GM21825 (cell line): ENCODE data around the gene SNAP91.
"Not testable (repeated sequence)": the region's sequence is repeated elsewhere in the genome, so short reads cannot be mapped to it uniquely, and the experiment has no call there.

Experiments
- ATAC-seq: cut with Tn5 transposase; IDR thresholded peaks from one replicate; pipeline ENCODE4 v1.9.1; 2021; ENCODE audit warnings: mild to moderate bottlenecking, moderate library complexity; ENCODE audit not compliant: unreplicated experiment

Gene SNAP91

DNA sequence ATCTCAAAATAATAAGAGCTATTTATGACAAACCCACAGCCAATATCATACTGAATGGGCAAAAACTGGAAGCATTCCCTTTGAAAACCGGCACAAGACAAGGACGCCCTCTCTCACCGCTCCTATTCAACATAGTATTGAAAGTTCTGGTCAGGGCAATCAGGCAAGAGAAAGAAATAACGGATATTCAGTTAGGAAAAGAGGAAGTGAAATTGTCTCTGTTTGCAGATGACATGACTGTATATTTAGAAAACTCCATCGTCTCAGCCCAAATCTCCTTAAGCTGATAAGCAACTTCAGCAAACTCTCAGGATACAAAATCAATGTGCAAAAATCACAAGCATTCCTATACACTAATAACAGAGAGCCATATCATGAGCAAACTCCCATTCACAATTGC is 158.4 kb downstream of the SNAP91 start:
- not testable (repeated sequence) for ATAC-seq

GRCh38 chr6:83546636-83547035 is 162.3 kb downstream of the SNAP91 start:
- ATAC-seq = no peak

DNA sequence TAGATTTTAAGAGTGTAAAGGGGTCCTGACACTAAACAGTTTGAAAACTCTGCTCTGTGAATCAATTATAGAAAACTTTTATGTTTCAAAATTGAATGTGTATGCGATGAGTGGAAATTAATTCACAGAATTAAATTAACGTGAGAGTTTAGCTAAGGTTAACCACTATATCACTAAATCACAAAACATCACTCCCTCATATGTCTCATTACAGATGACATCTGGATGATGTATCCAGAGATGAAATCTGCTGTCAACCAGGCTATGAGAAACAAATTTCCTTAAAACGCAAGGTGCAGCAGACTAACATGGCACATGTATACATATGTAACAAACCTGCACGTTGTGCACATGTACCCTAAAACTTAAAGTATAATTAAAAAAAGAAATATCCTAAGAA is 169.2 kb downstream of the SNAP91 start:
- ATAC-seq = no peak

DNA sequence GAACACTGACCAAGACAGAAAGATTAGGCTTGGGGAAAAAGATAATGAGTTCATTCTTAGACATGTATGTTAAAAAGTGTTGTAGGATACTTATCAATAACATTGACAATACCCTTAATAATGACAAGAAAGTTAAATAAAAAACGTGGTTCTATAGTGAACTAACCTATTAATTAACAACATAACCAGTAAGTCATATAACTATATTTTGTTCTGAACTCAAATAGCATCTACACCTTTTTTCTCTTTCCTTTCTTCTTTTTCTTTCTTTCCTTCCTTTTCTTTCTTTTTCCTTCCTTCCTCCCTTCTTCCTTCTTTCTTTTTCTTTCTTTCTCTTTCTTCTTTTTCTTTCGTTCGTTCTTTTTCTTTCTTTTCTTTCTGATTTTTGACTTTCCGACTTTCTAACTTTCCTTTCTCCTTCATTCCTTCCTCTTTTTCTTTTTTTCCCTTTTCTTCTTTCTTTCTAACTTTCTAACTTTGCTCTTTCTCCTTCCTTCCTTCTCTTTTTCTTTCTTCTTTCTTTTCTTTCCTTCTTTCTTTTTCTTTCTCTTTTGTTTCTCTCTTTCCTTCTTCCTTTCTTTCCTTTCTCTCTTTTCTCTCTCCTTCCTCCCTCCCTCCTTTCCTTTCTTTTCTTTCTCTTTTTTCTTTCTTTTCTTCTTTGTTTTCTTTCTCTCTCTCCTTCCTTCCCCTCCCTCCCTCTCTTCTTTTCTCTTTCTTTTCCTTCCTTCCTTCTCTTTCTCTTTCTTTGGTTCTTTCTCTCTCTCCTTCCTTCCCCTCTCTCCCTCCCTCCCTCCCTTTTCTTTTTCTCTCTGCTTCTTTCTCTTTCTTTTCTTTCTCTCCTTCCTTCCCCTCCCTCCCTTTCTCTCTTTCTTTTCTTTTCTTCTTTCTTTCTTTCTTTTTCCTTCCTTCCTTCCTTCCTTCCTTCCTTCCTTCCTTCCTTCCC is 172.0 kb downstream of the SNAP91 start:
- ATAC-seq = no peak

DNA sequence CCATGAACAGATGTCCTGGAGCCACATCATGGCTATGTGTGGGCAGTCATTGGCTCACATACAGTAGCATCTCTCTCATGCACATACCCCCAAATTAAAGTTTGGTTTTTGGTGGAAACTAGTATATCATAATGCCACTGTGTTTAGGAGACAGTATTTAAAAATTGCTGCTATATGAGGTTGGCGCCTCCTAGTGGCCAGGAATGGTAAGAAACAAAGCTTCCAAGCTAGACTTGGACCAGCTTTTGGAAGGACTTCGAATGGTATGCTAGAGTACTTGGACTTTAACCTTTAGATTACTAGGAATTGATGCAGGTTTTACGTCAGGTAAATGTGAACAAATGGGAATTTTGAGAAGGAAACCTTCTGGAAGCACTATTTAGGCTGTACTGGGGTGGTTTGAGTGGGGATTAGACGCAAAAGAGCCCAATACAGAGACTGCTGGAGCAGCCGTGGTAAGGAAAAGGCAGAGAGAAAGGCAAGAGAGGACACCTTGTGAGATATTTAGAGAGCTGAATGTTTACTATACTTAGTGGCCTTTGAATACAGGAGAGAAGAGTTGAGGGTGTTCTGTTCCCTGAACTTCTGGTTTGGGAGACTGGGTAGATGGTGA is 172.8 kb downstream of the SNAP91 start:
- ATAC-seq = no peak

DNA sequence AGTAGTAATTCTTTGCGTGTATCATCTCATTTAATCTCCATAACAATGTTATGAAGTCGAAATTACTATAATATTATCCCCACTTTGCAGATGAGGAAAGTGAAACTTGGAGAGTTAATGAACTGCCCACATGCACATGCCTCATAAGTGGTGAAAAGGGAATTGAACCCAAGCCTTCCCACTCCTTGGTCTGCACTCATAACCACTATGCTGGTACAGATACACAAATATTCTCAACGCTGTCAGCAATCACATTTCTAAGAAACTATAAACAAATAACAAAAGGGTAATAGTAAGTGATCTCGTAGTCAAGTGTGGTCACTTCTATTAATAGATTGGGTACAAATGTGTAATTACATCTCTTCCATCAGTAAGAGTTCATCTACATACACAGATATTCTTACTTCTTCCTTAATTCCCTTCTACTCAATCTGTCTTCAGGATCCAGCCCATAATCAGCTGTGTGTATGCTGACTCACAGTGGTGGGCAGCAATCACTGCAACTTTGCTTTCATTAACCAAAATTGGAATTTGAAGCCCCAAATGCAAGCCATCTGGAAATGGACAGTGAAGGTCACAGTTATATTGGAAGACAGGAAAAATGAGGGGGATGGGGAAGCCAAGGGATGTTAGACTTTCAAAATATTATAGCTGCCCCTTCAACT is 190.0 kb downstream of the SNAP91 start:
- ATAC-seq = no peak

- ATAC-seq = no peak
Measured at GRCh38 chr6:83517500-83517899, 191.4 kb downstream of the SNAP91 start.

GRCh38 chr6:83514866-83515466 is 193.9 kb downstream of the SNAP91 start:
- ATAC-seq = no peak

DNA sequence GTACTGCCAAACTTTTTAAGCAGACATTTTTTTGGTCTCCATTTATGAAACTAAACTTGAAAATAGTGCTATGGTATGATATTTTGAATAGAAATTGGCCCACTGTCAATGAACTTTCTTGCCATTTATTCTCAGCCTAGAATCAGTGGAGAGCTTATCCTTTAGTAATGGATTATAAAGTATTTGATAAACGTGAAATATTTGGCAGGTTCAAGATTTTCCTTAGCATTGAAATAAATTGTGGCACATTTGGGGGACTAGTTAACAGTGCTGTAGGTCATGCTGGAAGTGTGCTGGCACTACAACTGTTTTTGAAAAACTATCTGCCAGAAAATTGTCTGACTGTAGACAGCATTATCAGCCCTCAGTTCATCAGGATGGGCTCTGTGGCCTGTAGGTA is 194.4 kb downstream of the SNAP91 start:
- no peak for ATAC-seq

- peak; percentile 44 for ATAC-seq
Measured at GRCh38 chr6:83511901-83512681, 196.8 kb downstream of the SNAP91 start, which contains the start of gene PRSS35. TSS of gene PRSS35 (plus strand) at chr6:83512534. CDS start at chr6:83523442, 10,908 bp downstream.

- no peak for ATAC-seq
Measured at GRCh38 chr6:83511266-83511665, 197.6 kb downstream of the SNAP91 start.

- ATAC-seq = no peak
Measured at GRCh38 chr6:83510791-83511190, 198.1 kb downstream of the SNAP91 start.

- no peak for ATAC-seq
Measured at GRCh38 chr6:83509441-83509840, 199.5 kb downstream of the SNAP91 start.

DNA sequence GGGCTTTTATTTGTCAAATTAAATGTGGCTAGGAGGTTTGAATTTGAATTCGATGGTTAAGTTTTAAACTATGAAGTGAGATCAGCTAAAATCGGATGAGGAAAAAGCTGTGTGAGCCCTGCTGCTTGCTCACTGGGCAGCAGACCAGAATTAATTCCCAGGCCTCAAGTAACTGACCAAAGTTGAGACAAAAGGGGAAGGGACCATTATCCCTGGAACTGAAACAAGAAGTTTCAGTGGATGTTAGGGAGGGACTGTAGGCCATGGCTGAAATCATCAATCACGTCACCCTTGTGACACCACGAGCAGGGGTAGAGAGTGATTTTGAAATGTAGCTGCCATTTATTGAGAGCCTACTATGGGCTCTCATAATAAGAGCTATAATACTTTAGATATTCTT is 203.5 kb downstream of the SNAP91 start:
- ATAC-seq = no peak
